Measurements from ENCODE around the gene CFAP91.

CFAP91 gene

DNA sequence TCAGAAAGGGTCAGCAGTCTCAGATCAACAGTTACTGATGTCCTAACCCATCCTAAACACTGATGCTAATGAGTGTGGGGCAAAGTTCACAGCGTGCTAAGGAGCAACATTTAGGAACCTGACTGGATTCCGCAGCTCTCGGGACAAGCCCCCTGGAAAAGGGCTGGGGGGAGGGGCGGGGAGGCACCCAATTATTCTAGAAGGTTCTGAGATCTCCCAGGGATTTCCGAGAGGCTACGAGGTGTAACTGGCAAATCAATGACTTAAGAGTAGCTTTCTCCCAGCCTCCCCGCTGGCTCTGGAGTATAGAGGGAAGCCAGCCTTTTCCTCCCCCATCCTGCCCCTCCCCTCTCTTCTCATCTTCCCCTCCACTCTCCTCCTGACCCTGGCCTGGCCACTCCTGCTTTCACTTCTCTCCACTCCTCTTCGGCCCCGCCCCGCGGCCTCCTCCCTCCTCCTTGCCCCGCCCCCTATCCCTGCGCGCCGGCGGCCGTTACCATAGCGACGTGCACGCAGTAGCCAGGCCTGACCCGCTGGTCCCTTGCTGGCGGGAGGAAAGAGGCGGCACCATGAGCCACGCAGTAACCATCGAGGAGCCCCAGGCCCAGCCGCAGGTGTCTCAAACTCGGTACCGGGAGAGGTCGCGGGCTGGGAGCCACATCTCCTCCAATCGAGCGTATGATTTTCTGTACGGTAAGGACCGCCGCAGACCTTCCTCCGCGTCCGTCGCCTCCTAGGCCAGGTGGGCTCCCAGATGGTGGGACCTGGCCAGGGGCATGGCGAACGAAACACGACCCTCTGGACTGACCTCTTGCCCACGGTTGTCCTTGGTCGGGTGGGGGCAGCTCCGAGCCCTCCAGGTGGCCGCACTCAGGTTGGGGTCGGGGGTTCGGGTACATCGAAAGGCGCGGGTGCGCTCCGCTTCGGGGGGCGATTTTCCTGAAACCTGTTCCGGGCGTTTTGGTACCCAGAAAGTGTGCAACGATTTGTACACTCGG lies at the start of gene CFAP91:
Gene CFAP91 (plus strand): TSS at position 493 of the 998 bp plus-strand sequence. CDS start 77 bp downstream, at position 570.
- no peak for DNase-seq (ENCODE audit: low read depth, low spot score)
- H3K9me3 ChIP-seq (ENCODE audit: low read depth, low read length) = no peaks in the 10 kb centered on the region
- H3K36me3 ChIP-seq (ENCODE audit: insufficient read depth, low read length) = no peaks in the 10 kb centered on the region
- TF ChIP-seq FOXP2 (optimal IDR thresholded peaks at IDR 0.05; ENCODE audit: control extremely low read depth, extremely low read length, insufficient read depth) = no peak
- no peak for TF ChIP-seq POLR2AphosphoS5 (IDR thresholded peaks at IDR 0.05; ENCODE audit: borderline replicate concordance, low read depth, low read length)
- TF ChIP-seq EZH2 (IDR thresholded peaks at IDR 0.05) = no peak
- no peak within 1 kb of the TSS for H3K9ac ChIP-seq (ENCODE audit: insufficient read length)
- H3K4me3 ChIP-seq = no peak within 1 kb of the TSS
- H3K27ac ChIP-seq = no peak within 1 kb of the TSS

DNA sequence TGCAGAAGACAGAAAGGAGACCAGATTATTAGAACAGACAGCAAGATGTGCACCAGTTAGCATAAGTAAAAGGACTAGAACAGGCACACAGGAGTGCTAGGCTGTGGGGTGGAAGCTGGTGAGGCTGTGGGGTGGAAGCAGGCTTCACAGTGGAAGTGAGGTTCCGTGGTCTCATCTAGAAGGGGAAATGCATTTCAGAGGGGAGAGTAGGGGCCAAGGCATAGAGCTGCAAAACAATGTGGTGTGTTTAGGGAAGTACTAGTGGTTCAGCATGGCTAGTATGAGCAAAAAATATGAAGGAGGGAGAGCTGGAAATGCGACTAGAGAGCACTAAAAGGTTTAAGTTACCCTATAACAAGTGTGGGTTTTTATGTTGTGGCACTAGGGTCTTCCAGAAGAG lies 48.9 kb upstream of the CFAP91 start:
- Histone ChIP-seq H3K27ac (no peak overlapping the region), H3K4me3 (no peak overlapping the region), H3K9ac (ENCODE audit: insufficient read length) (no peak overlapping the region), H3K36me3 (ENCODE audit: insufficient read depth, low read length) (no peaks in the 10 kb centered on the region), H3K9me3 (ENCODE audit: low read depth, low read length) (no peaks in the 10 kb centered on the region)
- no peak for DNase-seq (ENCODE audit: low read depth, low spot score)
- no peak for TF ChIP-seq EZH2 (IDR thresholded peaks at IDR 0.05)
- TF ChIP-seq POLR2AphosphoS5 (IDR thresholded peaks at IDR 0.05; ENCODE audit: borderline replicate concordance, low read depth, low read length) = no peak
- no peak for TF ChIP-seq FOXP2 (optimal IDR thresholded peaks at IDR 0.05; ENCODE audit: control extremely low read depth, extremely low read length, insufficient read depth)

DNA sequence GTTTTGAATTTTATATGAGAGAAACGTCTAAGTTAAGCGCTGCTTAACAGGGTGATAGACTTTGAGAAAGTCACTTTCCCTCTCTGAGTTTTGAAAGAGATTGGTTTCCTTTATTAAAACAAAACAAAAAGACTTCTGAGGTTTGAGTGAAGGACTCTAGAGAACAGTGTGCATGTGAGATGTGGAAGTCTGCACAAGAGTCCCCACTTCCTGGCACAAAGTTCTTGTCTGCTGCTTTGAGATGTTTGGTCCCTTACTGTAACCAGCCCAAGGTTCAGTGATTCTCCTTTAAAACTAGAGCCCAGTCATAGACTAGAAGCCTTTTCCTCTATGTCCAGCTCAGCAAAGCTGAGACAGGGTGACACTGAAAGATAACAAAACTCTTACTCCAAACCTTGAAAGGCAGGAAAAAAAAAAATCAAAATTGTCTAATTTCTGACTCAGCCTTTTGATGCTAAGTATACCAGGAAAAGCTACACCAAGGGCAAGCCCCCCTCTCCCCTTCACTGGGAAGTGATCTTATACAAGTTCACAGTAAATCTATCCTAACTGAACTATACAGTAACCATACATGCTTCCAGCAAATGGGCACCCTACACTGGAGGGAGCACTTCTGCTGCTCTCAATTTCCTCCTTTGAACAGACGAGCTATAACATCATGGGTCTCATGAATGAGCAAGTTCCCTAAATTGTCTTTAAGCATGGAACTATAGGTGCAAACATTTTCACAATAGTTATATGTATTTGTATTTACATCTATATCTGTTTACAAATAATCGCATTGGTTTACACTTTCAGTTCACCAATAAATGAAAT lies 44.7 kb upstream of the CFAP91 start:
- no peak for DNase-seq (ENCODE audit: low read depth, low spot score)
- TF ChIP-seq POLR2AphosphoS5 (IDR thresholded peaks at IDR 0.05; ENCODE audit: borderline replicate concordance, low read depth, low read length) (no peak), EZH2 (IDR thresholded peaks at IDR 0.05) (no peak), FOXP2 (optimal IDR thresholded peaks at IDR 0.05; ENCODE audit: control extremely low read depth, extremely low read length, insufficient read depth) (no peak)
- no peaks in the 10 kb centered on the region for H3K9me3 ChIP-seq (ENCODE audit: low read depth, low read length)
- H3K9ac ChIP-seq (ENCODE audit: insufficient read length) = no peak overlapping the region
- H3K4me3 ChIP-seq = no peak overlapping the region
- H3K36me3 ChIP-seq (ENCODE audit: insufficient read depth, low read length) = no peaks in the 10 kb centered on the region
- H3K27ac ChIP-seq = no peak overlapping the region

DNA sequence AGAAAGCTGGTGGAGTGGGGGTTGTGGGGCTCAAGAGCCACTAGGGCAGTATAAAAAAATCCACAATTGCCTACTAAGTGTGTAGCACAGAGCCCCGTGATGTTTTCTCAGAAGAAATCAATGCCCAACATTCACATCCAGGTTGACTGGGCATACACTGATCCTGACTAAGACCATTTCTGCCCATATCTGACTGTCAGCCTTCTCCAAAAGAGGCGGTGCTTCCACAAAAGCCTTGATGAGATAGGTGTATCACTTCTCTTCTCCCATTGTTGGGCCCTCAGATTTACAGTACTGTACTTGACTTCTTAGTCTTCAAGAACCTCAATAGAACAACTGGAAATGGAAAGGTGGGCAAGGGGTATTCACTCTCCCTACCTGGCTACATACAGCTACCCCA lies 43.8 kb upstream of the CFAP91 start:
- no peak overlapping the region for H3K4me3 ChIP-seq
- no peak overlapping the region for H3K9ac ChIP-seq (ENCODE audit: insufficient read length)
- TF ChIP-seq FOXP2 (optimal IDR thresholded peaks at IDR 0.05; ENCODE audit: control extremely low read depth, extremely low read length, insufficient read depth) (no peak), POLR2AphosphoS5 (IDR thresholded peaks at IDR 0.05; ENCODE audit: borderline replicate concordance, low read depth, low read length) (no peak), EZH2 (IDR thresholded peaks at IDR 0.05) (no peak)
- no peak for DNase-seq (ENCODE audit: low read depth, low spot score)
- H3K27ac ChIP-seq = no peak overlapping the region
- H3K9me3 ChIP-seq (ENCODE audit: low read depth, low read length) = no peaks in the 10 kb centered on the region
- H3K36me3 ChIP-seq (ENCODE audit: insufficient read depth, low read length) = no peaks in the 10 kb centered on the region

DNA sequence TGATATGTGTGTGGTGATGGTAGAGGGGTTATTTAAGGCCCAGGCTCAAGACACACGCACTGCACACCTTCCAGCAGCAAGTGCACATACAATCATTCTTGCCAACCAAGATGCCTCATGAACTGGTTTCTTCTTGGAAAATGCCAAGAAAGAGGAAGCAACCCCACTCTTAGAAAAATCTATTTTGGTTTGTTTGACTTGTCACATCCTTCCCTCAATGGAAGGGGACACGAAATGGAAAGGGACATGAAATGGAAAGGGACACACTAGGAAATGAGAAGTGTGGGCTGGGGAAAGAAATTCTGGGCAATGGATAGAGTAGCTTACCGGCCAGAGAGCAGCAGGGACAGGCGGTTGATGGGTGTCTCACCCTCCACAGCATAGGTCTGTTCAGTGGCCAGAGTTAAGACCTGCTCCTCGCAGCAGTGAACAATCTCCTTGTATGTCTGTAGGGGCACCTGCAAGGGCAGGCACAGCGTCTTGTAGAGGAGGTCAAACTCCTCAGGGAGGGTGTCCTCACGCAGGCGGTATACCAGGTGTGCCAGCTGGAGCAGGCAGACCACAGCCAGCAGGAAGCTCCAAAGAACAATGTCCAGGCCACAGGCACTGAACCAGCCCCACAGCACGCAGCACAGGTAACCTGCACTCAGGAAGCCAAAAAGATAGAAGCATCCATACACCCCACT lies 43.1 kb upstream of the CFAP91 start:
- Histone ChIP-seq H3K9ac (ENCODE audit: insufficient read length) (no peak overlapping the region), H3K4me3 (no peak overlapping the region), H3K9me3 (ENCODE audit: low read depth, low read length) (no peaks in the 10 kb centered on the region), H3K27ac (no peak overlapping the region), H3K36me3 (ENCODE audit: insufficient read depth, low read length) (no peaks in the 10 kb centered on the region)
- no peak for DNase-seq (ENCODE audit: low read depth, low spot score)
- no peak for TF ChIP-seq POLR2AphosphoS5 (IDR thresholded peaks at IDR 0.05; ENCODE audit: borderline replicate concordance, low read depth, low read length)
- TF ChIP-seq EZH2 (IDR thresholded peaks at IDR 0.05) = no peak
- no peak for TF ChIP-seq FOXP2 (optimal IDR thresholded peaks at IDR 0.05; ENCODE audit: control extremely low read depth, extremely low read length, insufficient read depth)

DNA sequence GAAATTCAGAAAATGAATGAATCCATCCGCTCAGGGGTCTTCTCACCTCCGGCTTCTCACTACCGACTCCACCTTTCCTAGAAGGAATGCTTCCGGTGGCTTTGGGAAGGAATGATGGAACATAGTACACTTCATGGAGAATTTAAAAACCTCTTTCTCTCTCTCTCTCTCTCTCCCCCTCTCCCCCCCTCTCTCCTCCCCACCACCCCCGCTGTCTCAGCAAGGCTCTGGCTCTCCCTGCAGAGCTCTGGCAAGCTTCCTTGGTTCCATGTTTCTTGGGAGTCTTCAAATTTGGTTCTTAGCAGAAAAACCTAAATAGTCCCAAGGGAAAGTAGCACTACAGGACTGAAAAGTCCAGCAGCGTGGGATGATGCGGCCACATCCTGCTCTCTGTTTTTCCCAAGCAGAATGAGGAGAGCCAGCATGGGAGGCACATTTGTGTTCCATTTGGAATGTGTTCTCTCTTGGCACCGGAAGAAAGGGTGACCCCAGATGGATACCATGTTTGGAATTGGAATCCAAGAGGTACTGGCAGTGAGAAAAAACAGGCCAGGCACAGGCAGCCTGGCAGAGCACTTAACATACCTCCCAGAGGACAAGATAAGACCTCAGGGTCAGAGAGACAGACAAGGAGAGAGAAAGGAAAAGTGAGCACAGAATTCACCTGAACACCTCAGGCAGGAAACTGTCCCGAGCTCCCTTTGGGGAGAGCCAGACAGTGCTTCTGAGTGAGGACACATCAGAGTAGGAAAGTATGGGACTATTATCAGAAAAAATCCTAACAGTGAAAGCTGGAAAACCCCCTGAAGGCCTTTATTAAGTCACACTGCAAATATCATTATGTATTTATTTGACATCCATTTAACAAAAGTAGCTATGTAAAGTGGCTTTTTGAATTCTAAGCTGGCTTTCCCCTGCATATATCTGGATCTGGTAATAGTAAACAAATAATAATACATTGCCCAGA lies 42.1 kb upstream of the CFAP91 start, which contains the start of gene POPDC2:
Gene POPDC2 (minus strand): TSS at position 116 of the 967 bp plus-strand sequence. CDS start 166 bp downstream, outside the sequence.
- no peak for DNase-seq (ENCODE audit: low read depth, low spot score)
- Histone ChIP-seq H3K9ac (ENCODE audit: insufficient read length) (no peak within 1 kb of the TSS), H3K36me3 (ENCODE audit: insufficient read depth, low read length) (no peaks in the 10 kb centered on the region), H3K4me3 (no peak within 1 kb of the TSS), H3K27ac (no peak within 1 kb of the TSS), H3K9me3 (ENCODE audit: low read depth, low read length) (no peaks in the 10 kb centered on the region)
- no peak for TF ChIP-seq EZH2 (IDR thresholded peaks at IDR 0.05)
- no peak for TF ChIP-seq FOXP2 (optimal IDR thresholded peaks at IDR 0.05; ENCODE audit: control extremely low read depth, extremely low read length, insufficient read depth)
- no peak for TF ChIP-seq POLR2AphosphoS5 (IDR thresholded peaks at IDR 0.05; ENCODE audit: borderline replicate concordance, low read depth, low read length)

All from SK-N-MC (cell line).